ENCODE measurements around the gene FBXL7. TPM values are rescaled to one million over a fixed set of nuclear protein-coding genes. Genes with fewer than 3 reads are reported as not detected.

The FBXL7 gene
- total and polyA plus RNA-seq, 2 experiments from 2014 or later: 3.2 to 7.5 TPM

DNA sequence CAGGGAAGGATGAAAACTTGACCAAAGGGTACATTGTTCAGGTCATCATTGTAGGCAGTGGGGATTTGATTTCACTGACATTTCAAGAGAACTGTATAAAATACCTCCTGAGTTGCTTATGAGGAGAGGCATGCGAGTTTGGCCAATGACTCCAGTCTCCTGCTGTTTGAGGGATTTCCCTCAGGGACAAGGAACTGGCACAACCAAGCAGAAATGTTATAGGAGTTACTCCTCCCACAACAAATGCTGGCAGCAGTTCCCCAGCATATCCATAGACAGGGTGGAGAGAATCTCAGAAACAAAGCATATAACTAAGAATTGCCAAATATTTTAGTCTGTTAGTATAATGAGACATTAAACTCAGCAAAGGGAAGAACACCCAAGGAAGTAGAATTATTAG is 47.2 kb upstream of the FBXL7 start:
- peaks cover 5% of the 10 kb centered on the region; the same call in 1 of the 2 replicates for H3K27me3 ChIP-seq (replicated peaks; ENCODE audit: insufficient read depth)
- no peak for TF ChIP-seq EZH2 (IDR thresholded peaks at IDR 0.05; ENCODE audit: insufficient read depth, poor library complexity, severe bottlenecking)
- no peak for TF ChIP-seq EZH2phosphoT487 (IDR thresholded peaks at IDR 0.05; ENCODE audit: insufficient read depth, low read depth)
- H3K79me2 ChIP-seq (ENCODE audit: insufficient read depth): no peaks in the 10 kb centered on the region
- H4K20me1 ChIP-seq (ENCODE audit: insufficient read depth): no peaks in the 10 kb centered on the region
- DNase-seq: peak; percentile 36
- H3F3A ChIP-seq (ENCODE audit: insufficient read depth): no peaks in the 10 kb centered on the region
- H3K9me2 ChIP-seq (ENCODE audit: insufficient read depth): no peaks in the 10 kb centered on the region
- 21 to 45% methylated on average over 1 of the region's 1 CpG for WGBS, 2 experiments (ENCODE audit: low coverage in 1 of 2, low lambda C conversion rate in 2 of 2, missing lambda C conversion rate in 2 of 2)
- no peak overlapping the region for H2AFZ ChIP-seq
- H3K4me1 ChIP-seq (ENCODE audit: insufficient read depth): 0 out of 2 replicates have a peak, but pooled peaks cover 3% of the 10 kb centered on the region
- no peaks in the 10 kb centered on the region for H3K36me3 ChIP-seq (ENCODE audit: low read depth)
- no peaks in the 10 kb centered on the region for H3K9me3 ChIP-seq (ENCODE audit: low read depth)
- no peak overlapping the region for H3K4me2 ChIP-seq (ENCODE audit: unreplicated experiment)
- in situ Hi-C loops (cut with MboI): loop anchor here (25.0 kb wide), 1 partner anchor 535 kb away; no protein-coding TSS in a partner anchor
- no peak overlapping the region for H3K4me3 ChIP-seq
- H3K9ac ChIP-seq: no peak overlapping the region
- no peak overlapping the region for H3K27ac ChIP-seq

DNA sequence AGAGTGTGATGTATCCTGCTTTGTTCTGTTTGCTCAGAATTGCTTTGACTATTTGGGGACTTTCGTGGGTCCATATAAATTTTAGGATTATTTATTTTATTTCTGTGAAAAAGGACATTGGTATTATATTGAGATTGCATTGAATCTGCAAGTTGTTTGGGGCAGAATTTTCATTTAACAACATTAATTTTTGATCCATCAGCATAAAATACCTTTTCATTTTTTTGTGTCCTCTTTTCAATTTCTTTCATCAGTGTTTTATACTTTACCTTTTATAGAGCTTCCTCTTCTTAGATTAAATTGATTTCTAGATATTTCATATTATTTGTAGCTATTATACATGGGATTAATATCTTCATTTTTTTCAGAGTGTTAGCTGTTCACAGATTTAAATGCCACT is 40.8 kb upstream of the FBXL7 start:
- Histone ChIP-seq H3K4me2 (ENCODE audit: unreplicated experiment) (no peak overlapping the region), H4K20me1 (ENCODE audit: insufficient read depth) (no peaks in the 10 kb centered on the region), H3K9me3 (ENCODE audit: low read depth) (no peaks in the 10 kb centered on the region), H3K36me3 (ENCODE audit: low read depth) (no peaks in the 10 kb centered on the region), H3F3A (ENCODE audit: insufficient read depth) (no peaks in the 10 kb centered on the region), H3K27me3 (replicated peaks; ENCODE audit: insufficient read depth) (peaks cover 44% of the 10 kb centered on the region), H3K4me1 (ENCODE audit: insufficient read depth) (no peaks in the 10 kb centered on the region), H3K79me2 (ENCODE audit: insufficient read depth) (no peaks in the 10 kb centered on the region), H3K27ac (no peak overlapping the region), H3K9ac (no peak overlapping the region), H3K9me2 (ENCODE audit: insufficient read depth) (no peaks in the 10 kb centered on the region), H2AFZ (no peak overlapping the region), H3K4me3 (no peak overlapping the region)
- WGBS, 2 experiments (ENCODE audit: low coverage in 1 of 2, low lambda C conversion rate in 2 of 2, missing lambda C conversion rate in 2 of 2): 40 to 58% methylated on average over 1 of the region's 1 CpG
- no peak for DNase-seq
- no peak for TF ChIP-seq EZH2 (IDR thresholded peaks at IDR 0.05; ENCODE audit: insufficient read depth, poor library complexity, severe bottlenecking)
- TF ChIP-seq EZH2phosphoT487 (IDR thresholded peaks at IDR 0.05; ENCODE audit: insufficient read depth, low read depth): no peak
- in situ Hi-C loops (cut with MboI): loop anchor here (25.0 kb wide), 1 partner anchor 528 kb away; no protein-coding TSS in a partner anchor

DNA sequence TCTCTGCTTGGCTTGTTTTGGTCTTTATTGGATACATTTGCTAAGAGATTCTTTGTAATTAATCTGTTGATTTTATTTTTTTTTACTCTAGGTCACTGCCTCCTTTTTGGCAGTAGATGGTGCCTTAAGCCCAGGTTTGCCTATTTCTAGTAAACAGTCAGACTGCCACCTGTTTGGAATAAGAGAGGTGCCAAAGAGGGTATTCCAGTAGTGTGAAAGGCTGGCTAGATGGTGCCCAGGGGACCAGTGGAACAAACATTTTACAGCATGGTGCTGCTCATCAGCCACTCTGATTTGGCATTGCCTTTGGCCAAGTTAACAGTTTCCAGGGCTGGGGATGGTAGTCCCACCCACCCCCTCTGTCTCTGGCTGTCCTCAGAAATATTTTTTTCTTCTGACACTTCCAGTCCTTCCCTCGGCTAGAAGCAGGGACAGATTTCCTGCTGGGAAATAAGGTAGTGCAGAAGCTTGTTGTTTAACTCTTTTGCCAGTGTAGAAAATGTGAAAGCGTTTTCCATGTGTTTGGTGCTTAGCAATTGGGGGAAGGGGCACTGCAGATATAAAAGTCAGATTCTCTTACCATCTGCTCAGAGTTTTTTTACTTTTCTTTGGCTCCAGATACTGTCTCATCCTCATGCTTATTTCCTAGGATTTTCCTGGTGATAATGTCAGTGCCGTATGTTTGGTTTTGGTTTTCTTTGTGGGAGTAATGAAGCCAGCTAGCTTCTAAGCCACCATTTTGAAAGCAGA is 36.6 kb upstream of the FBXL7 start:
- no peak overlapping the region for H3K4me2 ChIP-seq (ENCODE audit: unreplicated experiment)
- TF ChIP-seq EZH2phosphoT487 (IDR thresholded peaks at IDR 0.05; ENCODE audit: insufficient read depth, low read depth): no peak
- TF ChIP-seq EZH2 (IDR thresholded peaks at IDR 0.05; ENCODE audit: insufficient read depth, poor library complexity, severe bottlenecking): no peak
- H4K20me1 ChIP-seq (ENCODE audit: insufficient read depth): no peaks in the 10 kb centered on the region
- no peak overlapping the region for H3K9ac ChIP-seq
- no peaks in the 10 kb centered on the region for H3F3A ChIP-seq (ENCODE audit: insufficient read depth)
- no peak overlapping the region for H2AFZ ChIP-seq
- peaks cover 69% of the 10 kb centered on the region for H3K27me3 ChIP-seq (replicated peaks; ENCODE audit: insufficient read depth)
- no peaks in the 10 kb centered on the region for H3K4me1 ChIP-seq (ENCODE audit: insufficient read depth)
- in situ Hi-C loops (cut with MboI): loop anchor here (25.0 kb wide), 1 partner anchor 524 kb away; no protein-coding TSS in a partner anchor
- no peak overlapping the region for H3K4me3 ChIP-seq
- WGBS, 2 experiments (ENCODE audit: low coverage in 1 of 2, low lambda C conversion rate in 2 of 2, missing lambda C conversion rate in 2 of 2): 43 to 58% methylated on average over 3 of the region's 3 CpGs
- no peak overlapping the region for H3K27ac ChIP-seq
- H3K9me3 ChIP-seq (ENCODE audit: low read depth): no peaks in the 10 kb centered on the region
- no peaks in the 10 kb centered on the region for H3K79me2 ChIP-seq (ENCODE audit: insufficient read depth)
- DNase-seq: peak; percentile 54
- no peaks in the 10 kb centered on the region for H3K9me2 ChIP-seq (ENCODE audit: insufficient read depth)
- H3K36me3 ChIP-seq (ENCODE audit: low read depth): no peaks in the 10 kb centered on the region

DNA sequence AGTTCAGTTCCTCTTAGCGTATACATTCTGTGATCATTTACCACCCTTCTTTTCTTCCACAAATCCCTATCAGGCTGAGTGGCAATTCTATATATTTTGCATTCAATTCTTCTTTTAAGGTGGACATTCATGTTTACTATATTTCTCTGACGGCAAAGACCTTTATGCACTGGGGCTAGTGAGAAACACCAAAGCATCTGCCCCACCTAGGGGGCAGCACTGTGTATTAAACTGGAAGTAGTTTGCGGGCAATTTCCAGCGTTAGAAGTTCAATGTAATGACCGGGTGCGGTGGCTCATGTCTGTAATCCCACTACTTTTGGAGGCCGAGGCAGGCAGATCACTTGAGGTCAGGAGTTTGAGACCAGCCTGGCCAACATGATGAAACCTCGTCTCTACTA is 27.9 kb upstream of the FBXL7 start:
- H3K27me3 ChIP-seq (replicated peaks; ENCODE audit: insufficient read depth): peaks cover 32% of the 10 kb centered on the region
- no peaks in the 10 kb centered on the region for H3K4me1 ChIP-seq (ENCODE audit: insufficient read depth)
- H4K20me1 ChIP-seq (ENCODE audit: insufficient read depth): no peaks in the 10 kb centered on the region
- no peaks in the 10 kb centered on the region for H3K9me3 ChIP-seq (ENCODE audit: low read depth)
- TF ChIP-seq EZH2 (IDR thresholded peaks at IDR 0.05; ENCODE audit: insufficient read depth, poor library complexity, severe bottlenecking) (no peak), EZH2phosphoT487 (IDR thresholded peaks at IDR 0.05; ENCODE audit: insufficient read depth, low read depth) (no peak)
- no peaks in the 10 kb centered on the region for H3K9me2 ChIP-seq (ENCODE audit: insufficient read depth)
- H3F3A ChIP-seq (ENCODE audit: insufficient read depth): no peaks in the 10 kb centered on the region
- H3K9ac ChIP-seq: no peak overlapping the region
- no peak overlapping the region for H3K4me2 ChIP-seq (ENCODE audit: unreplicated experiment)
- in situ Hi-C loops (cut with MboI): loop anchor here (25.0 kb wide), 1 partner anchor 515 kb away; no protein-coding TSS in a partner anchor
- no peak overlapping the region for H3K4me3 ChIP-seq
- no peak for DNase-seq
- no peaks in the 10 kb centered on the region for H3K79me2 ChIP-seq (ENCODE audit: insufficient read depth)
- no peak overlapping the region for H3K27ac ChIP-seq
- no peaks in the 10 kb centered on the region for H3K36me3 ChIP-seq (ENCODE audit: low read depth)
- H2AFZ ChIP-seq: no peak overlapping the region
- 88 to 89% methylated on average over 8 of the region's 8 CpGs for WGBS, 2 experiments (ENCODE audit: low coverage in 1 of 2, low lambda C conversion rate in 2 of 2, missing lambda C conversion rate in 2 of 2)

All from GM23248 (cell line).